IMR-90 (cell line): ENCODE results near the gene SIRT2. TPM values are rescaled to one million over a fixed set of nuclear protein-coding genes. Genes with fewer than 3 reads are reported as not detected.

Experiments used
- ATAC-seq: fragments of 200-7000 bp; cut with Tn5 transposase; 2 replicates; pipeline ENCODE4 v1.9.1; 2020; ENCODE audit warnings: low read depth, mild to moderate bottlenecking, moderate library complexity
- BruUV-seq: library from RNA; stranded (reverse); fragments of 400-500 nt; replicated peaks from 2 replicates; lab custom pipeline; 2021; lab: Mats Ljungman, UMichigan
- CTCF ChIA-PET: fragments of 300-600 bp; formaldehyde crosslinking; extraction: SDS; loops from one replicate; lab custom pipeline; 2021; ENCODE audit warnings: antibody characterized with exemption; lab: Yijun Ruan, JAX
- POLR2A ChIA-PET: fragments of 300-600 bp; sonication (Branson Sonifier 250); formaldehyde crosslinking; loops from one replicate; lab custom pipeline; 2022; ENCODE audit warnings: antibody characterized with exemption; ENCODE audit not compliant: unreplicated experiment; lab: Charles Lee
- DNase-seq: peaks from one replicate; pipeline ENCODE4 v3.0.0; 2013
- H2AFZ ChIP-seq: replicated peaks from 2 replicates; pipeline ENCODE3; 2013; ENCODE audit warnings: low read length, mild to moderate bottlenecking; ENCODE audit not compliant: poor library complexity
- H2AK5ac ChIP-seq: 2 replicates; pipeline ENCODE4 v1.6.1; 2013; ENCODE audit warnings: low read depth, low read length, inconsistent platforms
- H2AK9ac ChIP-seq: replicated peaks from 2 replicates; pipeline ENCODE3; 2013; ENCODE audit warnings: mild to moderate bottlenecking, low read depth, low read length, moderate library complexity; ENCODE audit not compliant: poor library complexity
- H2BK120ac ChIP-seq: 2 replicates; pipeline ENCODE4 v1.6.1; 2013; ENCODE audit warnings: low read depth, low read length, inconsistent platforms
- H2BK15ac ChIP-seq: 3 replicates; pipeline ENCODE4 v1.6.1; 2013; ENCODE audit warnings: low read depth, low read length, inconsistent platforms
- H2BK20ac ChIP-seq: 2 replicates; pipeline ENCODE4 v1.6.1; 2013; ENCODE audit warnings: low read depth, mild to moderate bottlenecking, inconsistent platforms, low read length, moderate library complexity
- H2BK5ac ChIP-seq: 2 replicates; pipeline ENCODE4 v1.6.1; 2013; ENCODE audit warnings: mild to moderate bottlenecking, low read depth, low read length, inconsistent platforms; ENCODE audit not compliant: poor library complexity, severe bottlenecking
- H3K14ac ChIP-seq: replicated peaks from 2 replicates; pipeline ENCODE4 v1.6.1; 2013; ENCODE audit warnings: low read depth, low read length, inconsistent platforms
- H3K18ac ChIP-seq: 2 replicates; pipeline ENCODE4 v1.6.1; 2013; ENCODE audit warnings: low read depth, low read length, control low read depth
- H3K23ac ChIP-seq: 2 replicates; pipeline ENCODE4 v1.6.1; 2013; ENCODE audit warnings: low read depth, low read length, inconsistent platforms
- H3K27ac ChIP-seq: 2 replicates; pipeline ENCODE4 v1.5.1; 2013; ENCODE audit warnings: mild to moderate bottlenecking, control low read depth, low read length; ENCODE audit not compliant: insufficient read depth
- H3K27me3 ChIP-seq: 2 replicates; pipeline ENCODE4 v1.6.1; 2013; ENCODE audit warnings: low read length; ENCODE audit not compliant: control insufficient read depth, insufficient read depth
- H3K36me3 ChIP-seq: 2 replicates; pipeline ENCODE4 v1.6.1; 2013; ENCODE audit warnings: low read length, mixed read lengths; ENCODE audit not compliant: control insufficient read depth, insufficient read depth
- H3K4ac ChIP-seq: 2 replicates; pipeline ENCODE4 v1.6.1; 2013; ENCODE audit warnings: low read depth, low read length, inconsistent platforms
- H3K4me1 ChIP-seq: 2 replicates; pipeline ENCODE4 v1.6.1; 2013; ENCODE audit warnings: low read length, mixed read lengths; ENCODE audit not compliant: control insufficient read depth, insufficient read depth
- H3K4me2 ChIP-seq: 2 replicates; pipeline ENCODE4 v1.6.1; 2013; ENCODE audit warnings: low read depth, mild to moderate bottlenecking, control low read depth, low read length, moderate library complexity
- H3K4me3 ChIP-seq: 2 replicates; pipeline ENCODE4 v1.5.1; 2013; ENCODE audit warnings: low read depth, mild to moderate bottlenecking, control low read depth, low read length, moderate library complexity; ENCODE audit not compliant: insufficient read depth
- H3K56ac ChIP-seq: 2 replicates; pipeline ENCODE4 v1.6.1; 2013; ENCODE audit warnings: low read length, inconsistent platforms; ENCODE audit not compliant: insufficient read depth; ENCODE audit errors: extremely low read depth
- H3K79me1 ChIP-seq, 2 experiments: 2 replicates each; pipeline ENCODE4 v1.6.1; 2013; ENCODE audit warnings: low read length in 2 of 2, inconsistent platforms in 1 of 2, low read depth in 1 of 2
- H3K9ac ChIP-seq: 2 replicates; pipeline ENCODE4 v1.6.1; 2013; ENCODE audit warnings: low read depth, low read length, control low read depth
- H3K9me1 ChIP-seq: 2 replicates; pipeline ENCODE4 v1.6.1; 2013; ENCODE audit warnings: low read length, inconsistent platforms; ENCODE audit not compliant: insufficient read depth
- H3K9me3 ChIP-seq: 2 replicates; pipeline ENCODE4 v1.6.1; 2013; ENCODE audit warnings: low read length; ENCODE audit not compliant: control insufficient read depth, insufficient read depth
- H4K20me1 ChIP-seq: 2 replicates; pipeline ENCODE4 v1.6.1; 2013; ENCODE audit warnings: low read length, inconsistent platforms; ENCODE audit not compliant: insufficient read depth
- H4K5ac ChIP-seq: 2 replicates; pipeline ENCODE4 v1.6.1; 2013; ENCODE audit warnings: mild to moderate bottlenecking, low read depth, low read length, control low read depth
- H4K8ac ChIP-seq, 2 experiments: 2 replicates each; pipeline ENCODE4 v1.6.1; 2013; ENCODE audit warnings: low read depth in 2 of 2, low read length in 2 of 2, control low read depth in 1 of 2, inconsistent platforms in 1 of 2
- H4K91ac ChIP-seq: 2 replicates; pipeline ENCODE4 v1.6.1; 2013; ENCODE audit warnings: low read depth, low read length, inconsistent platforms; ENCODE audit not compliant: insufficient read depth
- BHLHE40 ChIP-seq: fragments of 150-350 bp; IDR thresholded peaks from 2 replicates; pipeline ENCODE4 v1.6.1; 2016; ENCODE audit warnings: mild to moderate bottlenecking, low read depth, low read length
- CEBPB ChIP-seq: IDR thresholded peaks from 2 replicates; pipeline ENCODE4 v1.6.1; 2012; ENCODE audit warnings: low read depth, low read length, improper control_type of control experiment
- CTCF ChIP-seq: conservative IDR thresholded peaks from 2 replicates; pipeline ENCODE4 v1.5.1; 2012; ENCODE audit warnings: mild to moderate bottlenecking, low read depth, low read length, improper control_type of control experiment
- FOS ChIP-seq: fragments of 150-350 bp; IDR thresholded peaks from 2 replicates; pipeline ENCODE4 v1.6.1; 2016; ENCODE audit warnings: low read depth, low read length
- MAZ ChIP-seq: IDR thresholded peaks from 2 replicates; pipeline ENCODE4 v1.6.1; 2012; ENCODE audit warnings: low read depth, mild to moderate bottlenecking, low read length, improper control_type of control experiment, moderate library complexity, borderline replicate concordance
- MXI1 ChIP-seq: IDR thresholded peaks from 2 replicates; pipeline ENCODE4 v1.6.1; 2012; ENCODE audit warnings: low read depth, mild to moderate bottlenecking, low read length, moderate library complexity, borderline replicate concordance
- POLR2A ChIP-seq: IDR thresholded peaks from 2 replicates; pipeline ENCODE4 v1.6.1; 2012; ENCODE audit warnings: mild to moderate bottlenecking, low read depth, low read length
- RAD21 ChIP-seq: IDR thresholded peaks from 2 replicates; pipeline ENCODE4 v1.6.1; 2012; ENCODE audit warnings: low read length, improper control_type of control experiment
- RFX5 ChIP-seq: IDR thresholded peaks from 2 replicates; pipeline ENCODE4 v1.8.0; 2012; ENCODE audit warnings: low read depth, mild to moderate bottlenecking, low read length, moderate library complexity
- USF2 ChIP-seq: fragments of 150-350 bp; IDR thresholded peaks from 2 replicates; pipeline ENCODE4 v1.6.1; 2017; ENCODE audit warnings: mild to moderate bottlenecking, antibody characterized with exemption, low read length, low read depth
- WGBS, 2 experiments: methylation state at CpG; one replicate each; pipeline versions ENCODE4 v1.1.5 to v1.1.7; 2013; ENCODE audit warnings: missing lambda C conversion rate in 2 of 2; ENCODE audit not compliant: insufficient read length in 1 of 2; ENCODE audit errors: extremely low coverage in 2 of 2; 5-methylcytosine and 5-hydroxymethylcytosine counted together
- dilution Hi-C: fragments of 300-500 bp; cut with HindIII; formaldehyde crosslinking; loops from one replicate; pipeline ENCODE4 v1.14.3; 2018; ENCODE audit warnings: low sequenced_read_pairs; ENCODE audit not compliant: unreplicated experiment
- in situ Hi-C: fragments of 300-500 bp; cut with MboI; formaldehyde crosslinking; loops from 3 replicates; pipeline ENCODE4 v1.14.3; 2019; ENCODE audit warnings: low sequenced_read_pairs, inconsistent platforms, mixed read lengths
- intact Hi-C: fragments of 100-400 bp; cut with micrococcal nuclease; formaldehyde crosslinking; loops from 2 replicates; pipeline ENCODE4 v1.10.0; 2022
- polyA plus RNA-seq, 3 experiments: library from polyadenylated mRNA; depleted of rRNA; stranded (reverse); fragments of >200 nt; gene quantifications; 2 replicates each; pipeline ENCODE4 v1.2.3, GENCODE V29; 2012; ENCODE audit warnings: low replicate concordance in 1 of 3
- total RNA-seq: library from RNA; depleted of rRNA; stranded (reverse); fragments of >200 nt; gene quantifications from 2 replicates; pipeline ENCODE4 v1.2.3, GENCODE V29; 2012

The SIRT2 gene
- total and polyA plus RNA-seq, 2 of the 4 experiments (the other 2 are of a cell fraction): 43.0 to 50.0 TPM

- Histone ChIP-seq H2BK5ac (no peak overlapping the region), H2AFZ (no peak overlapping the region), H3K56ac (no peak overlapping the region), H3K4me1 (no peaks in the 10 kb centered on the region), H3K79me1 (peaks cover 2 to 7% of the 10 kb centered on the region in 2 experiments; a peak in 2 of 4 replicates), H3K27me3 (no peaks in the 10 kb centered on the region), H3K9me3 (no peaks in the 10 kb centered on the region), H2AK9ac (no peak overlapping the region), H3K27ac (no peak overlapping the region), H3K9me1 (peaks cover 2% of the 10 kb centered on the region; the same call in 1 of the 2 replicates), H3K4me2 (no peak overlapping the region), H3K36me3 (peaks cover 21% of the 10 kb centered on the region), H2BK15ac (no peak overlapping the region), H4K91ac (no peak overlapping the region), H3K23ac (no peak overlapping the region), H2BK120ac (no peak overlapping the region), H3K4me3 (no peak overlapping the region), H4K8ac (no peak overlapping the region), H3K9ac (no peak overlapping the region), H3K4ac (no peak overlapping the region), H3K18ac (no peak overlapping the region), H4K20me1 (peaks cover 4% of the 10 kb centered on the region; the same call in 1 of the 2 replicates), H2BK20ac (no peak overlapping the region), H3K14ac (no peak overlapping the region), H4K5ac (no peak overlapping the region), H2AK5ac (no peak overlapping the region)
- intact Hi-C loops: no loop called here
- no TSS peak for BruUV-seq
- no peak for DNase-seq
- TF ChIP-seq RFX5 (no peak), FOS (no peak), MAZ (no peak), BHLHE40 (no peak), RAD21 (no peak), MXI1 (no peak), USF2 (no peak), POLR2A (no peak), CEBPB (no peak), CTCF (no peak)
- POLR2A ChIA-PET: interaction anchor here (0.6 kb wide), 1 partner anchor 20 kb away, joined by 3 read pairs; no protein-coding TSS in a partner anchor
- CTCF ChIA-PET: no interaction called here
- WGBS, 2 experiments: 100% methylated on average over 1 of the region's 5 CpGs; no CpG with 5 or more reads in 1 of the 2 experiments
- in situ Hi-C loops: no loop called here
- dilution Hi-C loops: no loop called here
- no peak for ATAC-seq
Observed at GRCh38 chr19:38892841-38893240, 6.6 kb downstream of the SIRT2 start.
